Panc1 (cell line): ENCODE results near the gene ZNF511.

Experiments
- CTCF ChIP-seq: fragments of 450-650 bp; IDR thresholded peaks from 2 replicates; pipeline ENCODE4 v1.5.1; 2017; ENCODE audit warnings: mild to moderate bottlenecking
- POLR2AphosphoS5 ChIP-seq: IDR thresholded peaks from 2 replicates; pipeline ENCODE4 v1.6.1; 2012; ENCODE audit warnings: mild to moderate bottlenecking, low read depth, low read length, moderate library complexity
- REST ChIP-seq, 2 experiments: IDR thresholded peaks; 2 replicates each; pipeline ENCODE4 v1.6.1; 2011 to 2012; ENCODE audit warnings: low read depth in 2 of 2, control low read depth in 1 of 2, low read length in 1 of 2, mild to moderate bottlenecking in 1 of 2, moderate library complexity in 1 of 2; ENCODE audit not compliant: insufficient read depth in 1 of 2
- SIN3A ChIP-seq: IDR thresholded peaks from 2 replicates; pipeline ENCODE4 v1.6.1; 2012; ENCODE audit warnings: low read depth, mild to moderate bottlenecking, low read length, moderate library complexity, borderline replicate concordance; ENCODE audit not compliant: insufficient read depth

GRCh38 chr10:133263674-133264073 is 45.0 kb upstream of the ZNF511 start:
- TF ChIP-seq CTCF: no peak
- no peak for TF ChIP-seq SIN3A
- TF ChIP-seq POLR2AphosphoS5: no peak
- no peak for TF ChIP-seq REST (IDR thresholded peaks at IDR 0.05; ENCODE audit: insufficient read depth in 1 of 2, low read depth in 2 of 2, low read length in 1 of 2)
